Raji (cell line): ENCODE results near the gene FIZ1.
A peak's percentile ranks its signal among the peaks of the same experiment; 100 is the strongest.

Source experiments
- POLR2A ChIP-seq: IDR thresholded peaks from 2 replicates; pipeline ENCODE4 v1.6.1; 2011; ENCODE audit warnings: low read depth, low read length, control low read depth; ENCODE audit not compliant: insufficient read depth

FIZ1 gene

DNA sequence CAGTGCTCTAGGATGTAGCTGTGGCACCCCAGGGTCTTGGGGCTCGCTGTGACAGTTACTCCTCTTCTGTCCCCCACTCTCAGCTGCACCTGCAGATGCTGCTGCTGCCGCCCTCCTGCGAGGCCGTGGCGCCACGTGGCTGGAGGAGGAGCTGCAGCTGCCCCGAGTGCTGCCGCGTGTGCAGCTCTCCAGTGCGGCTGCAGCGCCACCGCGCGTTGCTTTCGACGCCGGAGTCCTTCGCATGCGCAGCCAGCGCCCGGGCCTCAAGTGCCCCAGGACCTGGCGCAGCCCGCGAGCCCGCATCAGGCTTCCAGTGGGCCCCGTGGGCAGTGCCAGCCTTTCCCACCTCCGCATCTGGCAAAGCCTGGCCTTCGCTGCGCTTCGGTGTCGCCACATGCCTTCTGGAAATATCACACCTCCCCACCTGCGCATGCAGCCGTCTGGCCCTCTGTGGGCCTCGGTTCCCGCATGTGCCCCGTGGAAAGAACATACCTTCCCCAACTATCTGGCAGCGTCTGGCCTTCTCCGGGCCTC, 40.8 kb upstream of the FIZ1 start:
- 0 out of 2 replicates have a peak, but pooled peaks have one; percentile 20 for TF ChIP-seq POLR2A

DNA sequence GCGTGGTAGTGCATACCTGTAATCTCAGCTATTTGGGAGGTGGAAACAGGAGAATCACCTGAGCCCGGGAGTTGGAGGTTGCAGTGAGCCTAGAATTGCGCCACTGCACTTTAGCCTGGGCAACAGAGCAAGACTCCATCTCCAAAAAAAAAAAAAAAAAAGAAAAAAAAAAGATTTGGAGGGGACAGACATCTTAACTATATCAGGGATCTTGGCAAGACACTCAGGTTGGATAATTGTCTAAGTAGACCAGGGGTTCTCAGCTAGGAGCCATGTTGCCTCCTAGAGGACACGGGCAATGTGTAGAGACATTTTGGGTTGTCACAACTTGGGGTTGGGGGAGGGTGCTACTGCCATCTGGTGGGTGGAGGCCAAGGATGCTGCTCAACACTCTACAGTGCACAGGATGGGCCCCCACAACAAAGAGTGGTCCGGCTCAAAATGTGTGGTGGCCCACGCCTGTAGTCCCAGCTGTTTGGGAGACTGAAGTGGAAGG, 39.6 kb upstream of the FIZ1 start:
- TF ChIP-seq POLR2A = peak; percentile 54; the same call in 1 of the 2 replicates

DNA sequence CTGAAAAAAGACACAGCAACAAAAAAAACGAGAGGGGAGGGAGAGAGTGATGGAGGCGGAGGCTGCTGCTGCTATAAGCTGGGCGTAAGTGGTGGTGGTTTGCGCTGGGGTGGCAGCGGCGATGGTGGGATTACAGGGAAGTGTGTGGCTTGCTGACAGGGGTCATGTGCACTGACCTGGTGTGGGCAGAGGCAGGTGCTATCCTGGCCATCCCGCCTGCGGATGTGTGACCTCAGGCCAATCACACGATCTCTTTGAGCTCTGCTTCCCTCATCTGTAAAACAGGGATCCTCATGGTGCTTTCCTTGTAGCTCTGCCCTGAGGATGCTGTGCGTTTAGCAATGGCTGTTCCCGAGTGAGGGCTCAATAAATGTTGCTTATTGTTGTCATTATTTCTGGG, 38.2 kb upstream of the FIZ1 start:
- TF ChIP-seq POLR2A = no peak

- TF ChIP-seq POLR2A = no peak
These were observed 37.4 kb upstream of the FIZ1 start for GRCh38 chr19:55636723-55637122.

DNA sequence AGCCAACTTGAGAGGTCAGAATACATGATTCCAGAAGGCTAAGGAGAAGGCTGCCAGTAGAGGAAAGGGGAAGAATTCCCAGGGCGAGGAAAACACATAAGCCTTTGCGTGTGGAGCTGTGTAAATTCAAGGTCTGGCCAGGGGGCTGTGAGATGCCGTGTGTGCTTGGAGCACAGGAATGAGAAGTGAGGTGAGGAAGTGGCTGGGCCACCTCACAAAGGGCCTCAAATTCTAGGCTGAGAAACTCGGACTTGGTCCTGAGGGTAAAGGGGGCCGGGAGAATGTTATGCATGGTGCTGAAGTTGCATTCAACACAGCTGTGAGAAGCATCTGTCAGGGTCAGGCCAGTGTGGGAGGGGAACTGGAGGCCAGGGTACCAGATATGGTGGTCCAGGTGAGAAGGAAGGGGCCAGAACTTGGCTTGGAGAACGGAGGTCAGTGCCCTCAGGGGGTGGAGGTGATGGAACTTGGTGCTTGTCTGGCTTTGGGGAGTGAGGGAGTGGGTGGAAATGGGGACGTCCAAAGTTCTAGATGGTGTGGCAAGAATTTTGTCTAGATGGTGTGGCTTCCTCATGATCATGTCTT, 36.6 kb upstream of the FIZ1 start:
- no peak; the same call in 1 of the 2 replicates for TF ChIP-seq POLR2A

GRCh38 chr19:55635334-55635717, 36.0 kb upstream of the FIZ1 start:
- no peak for TF ChIP-seq POLR2A

GRCh38 chr19:55633861-55634260, 34.5 kb upstream of the FIZ1 start:
- TF ChIP-seq POLR2A = no peak

- TF ChIP-seq POLR2A = no peak
These were observed 33.1 kb upstream of the FIZ1 start for GRCh38 chr19:55632463-55632834.

- TF ChIP-seq POLR2A = no peak
These were observed 27.0 kb upstream of the FIZ1 start for GRCh38 chr19:55626350-55626749.

- no peak for TF ChIP-seq POLR2A
These were observed 25.6 kb upstream of the FIZ1 start for GRCh38 chr19:55625004-55625326.

DNA sequence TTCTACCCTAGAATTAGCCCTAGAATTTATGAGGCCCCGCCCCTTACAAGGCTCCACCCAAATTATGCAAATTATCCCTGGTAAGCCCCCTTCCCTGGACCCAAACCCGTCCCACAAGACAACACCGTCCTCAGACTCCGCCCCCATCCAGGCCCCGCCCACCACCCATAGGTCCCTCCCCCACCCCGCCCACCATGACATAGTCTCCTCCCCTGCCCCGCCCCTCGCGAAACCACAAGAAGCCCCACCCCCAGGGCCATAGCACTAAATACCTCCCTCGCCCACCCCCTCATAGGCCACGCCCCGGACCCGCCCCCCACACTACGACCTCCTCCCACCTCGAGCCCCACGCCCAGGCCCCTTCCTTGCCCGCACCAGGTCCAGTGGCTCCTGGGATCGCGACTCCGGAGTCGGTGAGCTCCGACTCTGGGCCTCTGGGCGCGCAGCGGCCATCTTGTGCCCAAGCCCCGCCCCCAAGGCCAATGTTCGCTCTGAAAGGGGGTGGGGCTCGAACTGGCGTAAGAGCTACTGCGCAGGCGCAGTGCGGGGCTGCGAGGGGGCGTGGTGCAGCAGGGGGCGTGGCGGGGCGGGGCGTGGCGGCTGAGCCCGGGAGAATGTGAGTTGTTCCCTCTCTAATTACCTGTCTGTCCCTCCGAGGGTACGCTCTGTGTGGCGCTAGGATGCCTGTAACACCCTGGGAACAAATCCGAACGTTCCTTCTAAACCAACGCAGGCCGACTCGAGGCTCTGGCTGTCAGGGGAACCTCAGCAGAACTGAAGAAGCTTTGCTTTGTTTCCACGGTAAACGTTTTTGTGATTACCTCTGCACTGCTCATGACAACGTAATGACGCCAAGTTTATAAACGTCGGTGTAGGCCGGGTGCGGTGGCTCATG, 25.0 kb upstream of the FIZ1 start, which contains the start of gene ZNF784:
ZNF784 (minus strand) TSS at position 458 of the 895 bp plus-strand sequence; CDS start at position 453, 5 bp downstream.
- TF ChIP-seq POLR2A = peak; percentile 42

DNA sequence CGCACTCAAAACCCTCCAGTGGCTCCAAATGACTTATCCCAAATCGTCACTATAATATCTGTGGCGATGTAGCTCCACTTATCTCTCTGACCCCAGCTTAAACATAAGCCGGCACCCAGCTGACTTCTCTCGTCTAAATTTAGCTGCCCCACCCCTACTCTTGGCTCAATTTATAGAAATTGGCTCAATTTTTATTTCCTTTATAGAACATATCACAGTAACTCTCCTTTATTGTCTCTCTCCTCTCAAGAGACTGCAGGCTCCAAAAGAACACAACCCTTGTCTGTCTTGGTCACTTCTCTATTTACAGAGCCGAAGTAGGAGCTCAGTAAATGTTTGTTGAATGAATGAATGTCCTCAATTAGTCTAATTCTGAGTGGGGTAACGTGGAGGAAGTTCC, 24.2 kb upstream of the FIZ1 start:
- TF ChIP-seq POLR2A = no peak

DNA sequence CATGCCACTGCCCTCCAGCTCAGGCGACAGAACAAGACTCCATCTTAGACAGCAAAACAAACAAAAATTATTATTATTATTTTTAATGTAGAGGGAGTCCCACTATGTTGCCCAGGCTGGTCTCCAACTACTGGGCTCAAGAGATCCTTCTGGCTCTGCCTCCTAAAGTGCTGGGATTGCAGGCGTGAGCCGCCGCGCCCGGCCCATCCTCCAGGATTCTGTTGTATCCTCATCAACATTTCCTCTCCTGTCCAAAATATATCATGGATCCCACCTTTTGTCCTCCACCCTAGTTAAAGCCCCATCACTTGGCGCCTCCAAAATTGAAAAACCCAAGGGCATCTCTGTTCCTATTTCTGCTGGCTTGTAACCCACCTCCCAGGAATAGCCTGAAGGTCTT, 23.8 kb upstream of the FIZ1 start:
- no peak for TF ChIP-seq POLR2A

GRCh38 chr19:55622242-55622969, 23.1 kb upstream of the FIZ1 start:
- no peak for TF ChIP-seq POLR2A

DNA sequence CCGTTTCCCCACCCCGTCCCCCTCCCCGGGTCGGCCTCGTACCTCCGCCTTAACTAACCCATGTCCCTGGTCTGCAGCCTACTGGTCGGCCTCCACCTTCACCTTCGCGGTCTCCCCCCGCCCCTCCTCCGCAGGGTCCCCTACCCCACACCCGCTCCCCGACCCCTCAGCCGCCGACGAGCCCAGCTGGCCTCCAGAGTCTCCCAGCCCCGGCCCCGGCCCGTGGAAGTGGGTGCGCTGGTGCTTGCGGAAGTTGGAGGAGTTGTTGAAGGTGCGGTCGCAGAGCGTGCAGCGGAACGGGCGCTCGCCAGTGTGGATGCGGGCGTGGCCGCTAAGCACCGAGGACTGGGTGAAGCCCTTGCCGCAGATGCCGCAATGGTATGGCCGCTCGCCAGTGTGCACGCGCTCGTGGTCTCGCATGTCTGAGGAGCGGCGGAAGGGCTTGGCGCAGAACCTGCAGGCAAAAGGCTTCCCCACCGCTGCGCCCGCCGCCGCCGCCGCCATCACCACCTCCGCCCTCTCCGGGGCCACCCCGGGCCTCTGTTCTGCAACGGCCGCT, 22.4 kb upstream of the FIZ1 start:
- no peak for TF ChIP-seq POLR2A
